A673 (cell line): ENCODE measurements around the gene CRYAA. TPM values are rescaled to one million over a fixed set of nuclear protein-coding genes. Genes with fewer than 3 reads are reported as not detected.

Source experiments
- BruUV-seq: library from RNA; stranded (reverse); fragments of 400-500 nt; replicated peaks from 2 replicates; lab custom pipeline; 2021; lab: Mats Ljungman, UMichigan
- CTCF ChIA-PET: fragments of 300-600 bp; sonication (Branson Sonifier 250); formaldehyde crosslinking; loops from one replicate; lab custom pipeline; 2022; ENCODE audit warnings: antibody characterized with exemption; lab: Charles Lee
- POLR2A ChIA-PET: fragments of 300-600 bp; sonication (Branson Sonifier 250); formaldehyde crosslinking; loops from one replicate; lab custom pipeline; 2022; ENCODE audit warnings: antibody characterized with exemption; ENCODE audit not compliant: low non-redundant PET; lab: Charles Lee
- DNase-seq: peaks from one replicate; pipeline ENCODE4 v3.0.0-alpha.2; 2015; ENCODE audit warnings: low spot score
- H3K27ac ChIP-seq: fragments of 200-600 bp; sonication (generic); 2 replicates; pipeline ENCODE4 v1.5.1; 2016; ENCODE audit warnings: mixed run types, low read depth, mild to moderate bottlenecking, mixed read lengths, antibody characterized with exemption, low read length; ENCODE audit not compliant: poor library complexity, severe bottlenecking
- H3K27me3 ChIP-seq: fragments of 200-600 bp; sonication (generic); replicated peaks from 2 replicates; pipeline ENCODE4 v1.6.1; 2017; ENCODE audit warnings: mixed run types, low read depth, mild to moderate bottlenecking, mixed read lengths, antibody characterized with exemption, low read length; ENCODE audit not compliant: insufficient read depth, poor library complexity
- H3K36me3 ChIP-seq: fragments of 200-600 bp; sonication (generic); 2 replicates; pipeline ENCODE4 v1.6.1; 2016; ENCODE audit warnings: mixed run types, mild to moderate bottlenecking, mixed read lengths, antibody characterized with exemption, low read length; ENCODE audit not compliant: insufficient read depth, poor library complexity, severe bottlenecking
- H3K4me1 ChIP-seq: fragments of 200-600 bp; sonication (generic); 2 replicates; pipeline ENCODE4 v1.6.1; 2017; ENCODE audit warnings: mixed run types, mild to moderate bottlenecking, mixed read lengths, antibody characterized with exemption, low read length; ENCODE audit not compliant: insufficient read depth, poor library complexity, severe bottlenecking
- H3K4me3 ChIP-seq: fragments of 200-600 bp; sonication (generic); 2 replicates; pipeline ENCODE4 v1.5.1; 2016; ENCODE audit warnings: low read depth, mixed run types, mild to moderate bottlenecking, mixed read lengths, low read length; ENCODE audit not compliant: poor library complexity, severe bottlenecking
- H3K9me3 ChIP-seq: fragments of 200-600 bp; sonication (generic); 2 replicates; pipeline ENCODE4 v1.6.1; 2016; ENCODE audit warnings: mixed run types, low read depth, mild to moderate bottlenecking, mixed read lengths, antibody characterized with exemption, low read length; ENCODE audit not compliant: poor library complexity, severe bottlenecking
- EZH2 ChIP-seq: fragments of 200-600 bp; sonication (generic); IDR thresholded peaks from 2 replicates; pipeline ENCODE4 v1.6.1; 2017; ENCODE audit warnings: borderline replicate concordance, low read depth, mild to moderate bottlenecking, mixed read lengths, antibody characterized with exemption, low read length; ENCODE audit not compliant: poor library complexity, severe bottlenecking
- intact Hi-C: fragments of 100-400 bp; cut with micrococcal nuclease; formaldehyde crosslinking; loops from one replicate; pipeline ENCODE4 v1.10.0; 2022; ENCODE audit not compliant: unreplicated experiment
- total RNA-seq: library from RNA; stranded (reverse); gene quantifications from 2 replicates; pipeline ENCODE4 v1.2.3, GENCODE V29; 2021
- TF ChIP-seq, protein P1 (sequence below): fragments of 300-800, 200-600 bp; sonication (generic); conservative IDR thresholded peaks from 2 replicates; pipeline ENCODE4 v1.5.1; 2017; ENCODE audit warnings: low read depth, mild to moderate bottlenecking, antibody characterized with exemption, low read length, moderate library complexity, mixed read lengths

The CRYAA gene
- total RNA-seq, 1 experiment from 2014 or later, result not detected

DNA sequence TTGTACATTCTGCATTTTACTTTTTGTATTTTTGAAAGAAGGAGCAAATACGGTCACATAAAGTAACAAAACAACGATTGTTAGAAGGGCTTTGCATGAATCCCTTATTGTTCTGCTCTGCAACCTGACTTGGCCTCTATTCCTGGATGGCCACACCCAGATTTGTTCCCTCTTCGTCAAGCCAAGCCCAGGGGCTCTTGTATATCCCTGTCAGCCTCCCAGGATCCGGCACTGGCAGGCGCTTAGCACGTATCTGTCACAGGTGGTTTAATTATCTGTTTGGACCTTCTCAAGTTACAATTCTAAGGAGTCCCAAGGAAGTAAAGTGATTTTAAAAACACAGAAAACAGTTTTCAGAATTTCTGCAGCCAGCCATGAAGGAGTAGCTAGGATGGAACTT lies 28.0 kb downstream of the CRYAA start:
- Histone ChIP-seq H3K4me1 (no peaks in the 10 kb centered on the region), H3K4me3 (no peak overlapping the region), H3K27ac (no peak overlapping the region), H3K27me3 (no peaks in the 10 kb centered on the region), H3K9me3 (peaks cover 17% of the 10 kb centered on the region), H3K36me3 (no peaks in the 10 kb centered on the region)
- no TSS peak for BruUV-seq
- ChIA-PET POLR2A (no interaction called here), CTCF (no interaction called here)
- TF ChIP-seq, protein P1, sequence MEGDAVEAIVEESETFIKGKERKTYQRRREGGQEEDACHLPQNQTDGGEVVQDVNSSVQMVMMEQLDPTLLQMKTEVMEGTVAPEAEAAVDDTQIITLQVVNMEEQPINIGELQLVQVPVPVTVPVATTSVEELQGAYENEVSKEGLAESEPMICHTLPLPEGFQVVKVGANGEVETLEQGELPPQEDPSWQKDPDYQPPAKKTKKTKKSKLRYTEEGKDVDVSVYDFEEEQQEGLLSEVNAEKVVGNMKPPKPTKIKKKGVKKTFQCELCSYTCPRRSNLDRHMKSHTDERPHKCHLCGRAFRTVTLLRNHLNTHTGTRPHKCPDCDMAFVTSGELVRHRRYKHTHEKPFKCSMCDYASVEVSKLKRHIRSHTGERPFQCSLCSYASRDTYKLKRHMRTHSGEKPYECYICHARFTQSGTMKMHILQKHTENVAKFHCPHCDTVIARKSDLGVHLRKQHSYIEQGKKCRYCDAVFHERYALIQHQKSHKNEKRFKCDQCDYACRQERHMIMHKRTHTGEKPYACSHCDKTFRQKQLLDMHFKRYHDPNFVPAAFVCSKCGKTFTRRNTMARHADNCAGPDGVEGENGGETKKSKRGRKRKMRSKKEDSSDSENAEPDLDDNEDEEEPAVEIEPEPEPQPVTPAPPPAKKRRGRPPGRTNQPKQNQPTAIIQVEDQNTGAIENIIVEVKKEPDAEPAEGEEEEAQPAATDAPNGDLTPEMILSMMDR, result no peak
- no peak for TF ChIP-seq EZH2
- intact Hi-C loops, result no loop called here
- no peak for DNase-seq

DNA sequence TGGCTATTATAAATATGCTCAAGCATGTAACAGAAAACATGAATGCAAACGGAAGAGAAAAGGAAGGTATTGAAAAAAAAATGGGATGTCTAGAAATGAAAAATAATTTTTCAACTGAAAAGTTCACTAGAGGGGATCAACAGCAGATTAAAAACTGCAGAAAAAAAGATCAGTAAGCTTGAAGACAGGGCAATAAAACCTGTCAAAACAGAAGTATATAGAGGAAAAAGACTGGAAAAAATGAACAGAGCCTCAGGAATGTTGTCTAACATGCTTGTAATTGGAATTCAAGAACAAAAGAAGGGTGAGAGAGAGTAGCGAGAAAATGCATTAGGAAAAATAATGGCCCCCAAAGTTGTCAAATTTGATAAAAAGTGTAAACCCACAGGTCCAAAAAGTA lies 29.6 kb downstream of the CRYAA start:
- H3K36me3 ChIP-seq, result no peaks in the 10 kb centered on the region
- DNase-seq, result no peak
- intact Hi-C loops, result no loop called here
- CTCF ChIA-PET, result no interaction called here
- TF ChIP-seq, protein P1, result no peak
- TF ChIP-seq EZH2, result no peak
- peaks cover 19% of the 10 kb centered on the region for H3K9me3 ChIP-seq
- BruUV-seq, result no TSS peak
- H3K4me1 ChIP-seq, result no peaks in the 10 kb centered on the region
- no peak overlapping the region for H3K4me3 ChIP-seq
- POLR2A ChIA-PET, result no interaction called here
- no peaks in the 10 kb centered on the region for H3K27me3 ChIP-seq
- H3K27ac ChIP-seq, result no peak overlapping the region

DNA sequence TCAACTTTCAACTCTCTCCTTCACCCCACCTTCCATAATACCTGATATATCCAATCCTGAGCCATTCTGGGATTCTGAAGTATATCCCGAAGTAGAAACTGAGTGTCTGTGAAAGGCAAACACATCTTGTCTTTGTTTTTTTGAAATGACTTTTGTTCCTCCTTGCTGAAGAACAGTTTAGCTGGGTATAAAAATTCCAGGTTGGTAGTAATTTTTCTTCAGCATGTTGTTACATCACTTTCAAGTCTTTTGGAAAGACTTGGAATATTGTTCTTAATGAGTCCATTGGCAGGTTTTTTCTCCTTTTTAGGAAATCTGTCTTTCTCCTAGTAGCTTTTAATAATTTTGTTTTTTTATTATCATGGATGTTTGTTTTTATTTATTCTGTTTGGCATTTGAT lies 32.7 kb downstream of the CRYAA start:
- TF ChIP-seq, protein P1, result no peak
- no peak for TF ChIP-seq EZH2
- Histone ChIP-seq H3K27me3 (no peaks in the 10 kb centered on the region), H3K27ac (no peak overlapping the region), H3K9me3 (peaks cover 19% of the 10 kb centered on the region), H3K4me3 (no peak overlapping the region), H3K4me1 (no peaks in the 10 kb centered on the region), H3K36me3 (no peaks in the 10 kb centered on the region)
- intact Hi-C loops, result no loop called here
- CTCF ChIA-PET, result no interaction called here
- DNase-seq, result no peak
- no TSS peak for BruUV-seq
- POLR2A ChIA-PET, result no interaction called here
